Limb (tissue), 2 donors: Measurements from ENCODE around the gene CFAP46.
"Not testable (repeated sequence)": the region's sequence is repeated elsewhere in the genome, so short reads cannot be mapped to it uniquely, and the experiment has no call there.

Source experiments
- DNase-seq, 2 donors: peaks; one replicate each; pipeline ENCODE4 v3.0.0-alpha.2; 2016; ENCODE audit errors: extremely low spot score in 2 of 2

Gene CFAP46

DNA sequence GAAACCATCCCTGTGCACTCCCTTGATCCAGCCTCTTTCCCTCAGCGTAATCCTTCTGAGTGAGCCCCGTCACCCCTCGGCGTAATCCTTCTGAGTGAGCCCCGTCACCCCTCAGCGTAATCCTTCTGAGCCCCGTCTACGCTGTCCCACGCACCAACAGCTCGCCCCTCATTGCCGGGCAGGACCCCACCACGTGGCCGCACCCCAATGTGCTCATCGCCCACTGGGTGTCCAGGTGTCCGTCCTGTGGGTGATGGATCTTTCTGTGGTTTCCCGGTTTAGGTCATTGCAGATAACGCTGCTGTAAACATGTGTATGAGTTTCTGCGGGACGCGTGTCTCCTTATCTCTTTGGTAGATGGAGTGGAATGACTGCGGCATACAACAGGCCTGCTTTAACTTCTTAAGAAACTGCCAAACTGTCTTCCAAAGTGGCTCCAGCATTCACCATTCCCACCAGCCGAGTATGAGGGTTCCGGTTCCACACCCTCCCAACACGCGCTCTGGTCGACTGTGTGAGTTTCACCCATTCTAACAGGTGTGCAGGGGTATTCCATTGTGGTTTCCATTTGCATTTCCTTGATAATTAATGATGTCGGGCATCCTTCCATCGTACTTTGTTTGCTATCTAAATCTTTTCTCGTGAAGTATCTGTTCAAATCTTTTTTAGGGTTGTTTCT, 114.4 kb downstream of the CFAP46 start:
- no peak for DNase-seq

DNA sequence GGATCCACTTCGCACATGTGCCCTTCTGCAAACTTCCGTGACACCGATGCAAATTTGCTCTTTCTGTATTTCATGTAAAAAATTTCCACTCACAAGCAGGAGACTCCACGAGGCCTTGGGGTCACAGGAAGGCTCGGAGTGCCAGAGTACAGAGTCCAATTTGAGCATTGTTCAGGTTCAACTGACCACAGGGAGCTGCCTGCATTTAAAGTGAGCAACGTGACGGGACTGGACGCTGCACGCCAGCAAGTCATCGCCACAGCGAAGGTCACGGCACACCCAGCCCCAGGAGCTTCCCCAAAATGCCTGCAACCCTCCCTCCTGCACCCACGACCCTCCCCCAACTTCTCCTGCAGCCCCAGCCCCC, 115.0 kb downstream of the CFAP46 start:
- DNase-seq, result no peak

DNA sequence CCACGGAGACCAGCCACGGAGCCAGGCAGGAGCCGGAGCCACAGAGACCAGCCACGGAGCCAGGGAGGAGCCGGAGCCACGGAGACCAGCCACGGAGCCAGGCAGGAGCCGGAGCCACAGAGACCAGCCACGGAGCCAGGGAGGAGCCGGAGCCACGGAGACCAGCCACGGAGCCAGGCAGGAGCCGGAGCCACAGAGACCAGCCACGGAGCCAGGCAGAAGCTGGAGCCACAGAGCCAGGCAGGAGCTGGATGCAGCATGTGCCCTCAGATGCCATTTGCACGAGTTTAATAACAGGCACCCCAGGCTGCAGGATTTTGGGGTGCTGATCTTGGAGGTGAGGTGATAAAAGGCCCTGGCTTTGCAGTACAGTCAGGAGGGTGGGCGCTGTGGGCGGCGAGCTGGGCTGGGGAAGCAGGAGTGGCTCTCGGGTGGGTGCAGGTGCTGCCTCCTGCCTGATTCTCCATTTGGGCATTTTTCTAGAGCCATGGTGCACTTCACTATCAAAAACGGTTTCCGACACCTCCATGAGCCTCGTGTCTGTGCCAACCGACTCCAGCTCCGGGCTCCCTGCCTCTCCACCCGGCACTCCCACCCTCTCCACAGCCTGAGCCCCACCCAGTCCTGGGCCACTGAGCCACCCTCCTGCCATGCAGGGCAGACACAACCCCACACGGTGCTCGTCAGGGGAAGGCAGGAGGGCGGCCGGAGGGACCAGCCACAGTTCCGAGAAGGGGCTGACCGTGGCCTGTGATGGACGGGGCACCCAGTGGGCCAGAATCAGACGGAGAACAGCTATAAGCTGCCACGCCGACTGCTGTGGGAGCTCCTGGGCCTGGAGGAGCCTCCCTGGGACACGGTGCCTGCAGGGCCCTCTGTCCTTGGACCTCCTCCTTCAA, 115.6 kb downstream of the CFAP46 start:
- DNase-seq, result no peak

DNA sequence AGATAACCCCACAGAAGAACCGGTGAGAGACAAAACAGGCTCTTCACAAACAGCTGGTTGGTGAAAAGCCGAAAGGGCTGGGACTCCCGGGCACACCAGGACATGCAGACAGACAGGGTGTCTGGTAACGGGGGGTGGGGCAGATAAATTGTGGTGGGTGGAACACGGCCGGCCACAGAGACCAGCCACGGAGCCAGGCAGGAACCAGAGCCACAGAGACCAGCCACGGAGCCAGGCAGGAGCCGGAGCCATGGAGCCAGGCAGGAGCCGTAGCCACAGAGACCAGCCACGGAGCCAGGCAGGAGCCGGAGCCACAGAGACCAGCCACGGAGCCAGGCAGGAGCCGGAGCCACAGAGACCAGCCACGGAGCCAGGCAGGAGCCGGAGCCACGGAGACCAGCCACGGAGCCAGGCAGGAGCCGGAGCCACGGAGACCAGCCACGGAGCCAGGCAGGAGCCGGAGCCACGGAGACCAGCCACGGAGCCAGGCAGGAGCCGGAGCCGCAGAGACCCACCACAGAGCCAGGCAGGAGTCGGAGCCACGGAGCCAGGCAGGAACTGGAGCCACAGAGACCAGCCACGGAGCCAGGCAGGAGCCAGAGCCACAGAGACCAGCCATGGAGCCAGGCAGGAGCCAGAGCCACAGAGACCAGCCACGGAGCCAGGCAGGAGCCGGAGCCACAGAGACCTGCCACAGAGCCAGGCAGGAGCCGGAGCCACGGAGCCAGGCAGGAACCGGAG, 116.4 kb downstream of the CFAP46 start:
- not testable (repeated sequence) for DNase-seq

DNA sequence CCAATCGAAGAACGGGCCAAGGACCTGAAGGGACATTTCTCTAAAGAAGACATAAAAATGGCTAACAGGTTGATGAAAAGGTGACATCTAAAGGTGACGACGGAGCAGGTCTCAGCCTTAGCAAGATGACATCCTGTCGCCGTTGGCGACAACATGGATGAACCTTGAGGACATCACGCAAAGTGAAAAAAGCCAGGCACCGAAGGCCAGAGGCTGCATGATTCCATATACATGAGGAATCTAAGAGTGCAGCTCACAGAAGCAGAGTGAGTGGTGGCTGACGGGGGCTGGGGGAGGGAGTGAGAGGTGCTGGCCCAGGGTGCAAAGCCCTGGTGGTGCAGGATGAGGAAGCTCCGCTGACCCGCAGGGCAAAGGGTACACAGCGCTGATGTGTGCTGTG, 122.3 kb downstream of the CFAP46 start:
- DNase-seq, result no peak

DNA sequence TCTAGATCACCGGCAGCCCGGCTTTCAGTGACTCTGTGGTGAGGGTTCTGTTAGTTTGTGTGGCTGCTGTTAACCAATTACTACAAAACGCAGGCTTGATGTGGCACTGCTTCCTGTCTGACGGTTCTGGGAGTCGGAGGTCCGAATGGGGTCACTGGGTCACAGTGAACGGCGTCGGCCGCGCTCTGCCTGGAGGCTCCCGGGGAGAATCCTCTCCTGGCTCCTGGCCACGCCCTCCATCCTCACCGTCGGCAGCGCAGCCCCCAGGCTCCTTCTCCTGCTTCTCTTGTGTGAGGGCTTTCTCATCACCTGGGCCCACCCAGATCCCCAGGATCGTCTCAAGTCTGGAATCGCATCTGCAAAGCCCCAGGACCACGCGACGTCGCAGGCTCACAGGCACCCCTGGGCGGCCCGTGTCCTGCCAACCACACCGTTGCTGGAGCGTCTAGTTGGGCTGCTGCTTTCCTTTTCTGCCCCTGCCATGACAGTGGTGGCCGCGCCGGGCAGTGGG, 124.6 kb downstream of the CFAP46 start:
- no peak for DNase-seq

DNA sequence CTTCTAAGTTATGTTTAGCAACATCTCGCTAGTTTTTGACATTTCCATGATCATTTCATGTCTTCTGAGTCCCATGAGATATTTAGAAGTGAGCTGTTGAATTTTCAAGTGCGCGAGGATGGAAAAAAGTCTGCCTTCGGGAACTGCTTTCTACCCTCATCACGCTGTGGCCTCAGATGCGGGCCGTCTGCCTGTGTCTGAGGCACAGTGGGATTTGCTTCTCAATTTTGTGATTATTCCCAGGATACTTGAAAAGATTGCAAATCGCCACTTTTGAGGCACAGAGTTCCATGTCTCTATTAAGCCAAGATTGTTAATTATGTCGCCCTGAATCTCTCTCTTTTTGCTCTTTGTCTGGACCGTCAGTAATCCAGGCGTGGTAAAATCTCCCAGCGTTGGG, 125.7 kb downstream of the CFAP46 start:
- DNase-seq, result no peak

DNA sequence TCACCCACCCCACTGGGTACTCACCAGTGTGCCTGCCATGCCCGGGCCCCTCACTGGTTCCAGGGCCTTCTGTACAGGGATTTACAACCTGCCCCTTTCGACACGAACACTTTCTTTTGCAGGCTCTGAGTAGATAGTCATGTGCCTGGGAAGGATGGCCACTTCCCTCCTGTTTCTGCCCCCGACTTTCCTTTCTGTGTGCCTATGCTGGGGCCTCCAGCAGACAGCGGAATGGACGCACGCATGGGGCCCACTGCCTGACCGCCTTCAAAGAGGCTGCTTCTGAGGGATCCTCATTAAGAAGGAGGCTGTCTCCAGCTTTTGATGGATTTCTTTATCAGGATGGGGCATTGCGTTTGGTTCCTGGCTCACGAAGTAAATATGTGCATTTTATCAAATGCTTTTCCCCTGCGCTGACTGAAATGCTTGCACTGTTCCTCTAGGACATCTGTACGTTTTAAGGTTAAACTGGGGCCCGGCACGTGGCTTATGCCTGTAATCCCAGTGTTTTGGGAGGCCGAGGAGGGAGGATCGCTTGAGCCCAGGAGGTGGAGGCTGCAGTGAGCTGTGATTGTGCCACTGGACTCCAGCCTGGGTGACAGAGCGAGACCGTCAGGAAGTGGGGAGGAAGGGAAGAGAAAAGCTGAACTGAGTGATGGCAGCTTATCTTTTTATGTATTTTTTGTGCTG, 127.1 kb downstream of the CFAP46 start:
- DNase-seq, result no peak

DNA sequence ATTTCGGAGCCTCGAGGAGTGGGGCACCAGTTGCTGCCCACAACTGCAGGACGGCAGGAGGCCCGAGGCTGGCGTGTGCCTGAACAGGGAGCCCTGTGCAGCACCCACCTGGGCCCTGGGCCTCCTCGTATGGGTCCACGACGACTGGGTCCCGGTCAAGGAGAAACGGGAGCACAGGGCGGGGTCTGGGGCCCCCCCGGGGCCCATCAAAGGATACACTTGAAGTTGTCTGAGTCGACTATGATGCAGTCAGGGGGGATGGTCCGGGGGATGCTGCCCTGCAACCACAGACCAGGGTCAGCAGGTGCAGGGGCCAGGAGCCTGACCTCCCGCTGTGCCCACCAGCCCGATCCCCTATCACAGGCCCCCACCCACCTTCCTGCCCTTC, 127.9 kb downstream of the CFAP46 start:
- DNase-seq, result no peak

DNA sequence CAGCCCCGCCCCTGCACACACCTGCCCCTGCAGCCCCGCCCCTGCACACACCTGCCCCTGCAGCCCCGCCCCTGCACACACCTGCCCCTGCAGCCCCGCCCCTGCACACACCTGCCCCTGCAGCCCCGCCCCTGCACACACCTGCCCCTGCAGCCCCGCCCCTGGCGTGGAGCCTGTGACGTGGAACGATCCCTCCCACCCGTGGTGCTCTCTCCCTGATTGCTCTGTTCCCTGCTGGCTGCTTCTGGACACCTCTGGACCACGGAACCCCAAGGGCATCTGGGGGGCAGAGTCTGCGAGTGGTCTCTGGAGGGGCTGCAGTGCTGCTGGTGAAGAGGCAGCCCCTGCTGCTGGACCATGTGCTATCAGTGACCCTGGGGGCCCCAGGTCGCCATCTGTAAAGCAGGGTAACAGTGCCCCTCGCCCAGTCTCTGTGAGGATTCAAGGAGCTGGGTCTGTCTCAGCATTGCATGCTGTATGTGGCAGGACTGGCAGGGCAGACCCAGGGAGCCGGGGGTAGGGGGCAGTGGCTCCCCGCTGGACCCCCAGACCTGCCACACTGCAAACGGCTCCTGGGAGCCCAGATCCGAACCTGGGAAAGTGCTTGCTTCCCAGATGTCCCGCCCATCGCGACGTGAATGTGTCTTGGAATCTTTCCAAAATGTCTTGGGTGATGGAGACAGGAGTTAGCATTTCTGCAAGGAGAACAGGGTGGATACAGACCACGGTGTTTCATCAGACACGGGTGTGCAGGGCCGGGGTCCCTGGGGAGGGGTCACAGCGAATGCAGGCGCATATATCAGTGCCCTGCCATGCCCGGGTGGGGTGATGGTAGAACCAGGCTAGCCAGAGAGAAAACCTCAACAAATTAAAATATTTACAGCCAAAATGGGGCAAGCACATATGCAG, 128.6 kb downstream of the CFAP46 start:
- no peak for DNase-seq

DNA sequence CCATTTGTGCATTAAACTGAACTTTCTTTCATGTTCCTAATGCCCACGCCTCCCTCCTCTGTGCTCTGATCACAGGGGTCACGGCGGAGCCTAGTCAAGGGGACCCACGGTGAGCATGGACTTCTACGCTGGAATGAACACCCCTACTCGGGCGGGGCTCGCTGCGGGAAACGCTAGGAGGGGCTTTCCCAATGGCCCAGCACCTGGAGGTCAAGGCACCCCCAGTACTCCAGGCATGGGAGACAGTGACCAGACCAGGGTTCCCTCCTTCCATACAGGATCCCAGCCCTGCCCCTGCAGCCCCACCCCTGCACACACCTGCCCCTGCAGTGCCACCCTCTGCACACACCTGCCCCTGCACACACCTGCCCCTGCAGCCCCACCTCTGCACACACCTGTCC, 129.4 kb downstream of the CFAP46 start:
- no peak for DNase-seq

DNA sequence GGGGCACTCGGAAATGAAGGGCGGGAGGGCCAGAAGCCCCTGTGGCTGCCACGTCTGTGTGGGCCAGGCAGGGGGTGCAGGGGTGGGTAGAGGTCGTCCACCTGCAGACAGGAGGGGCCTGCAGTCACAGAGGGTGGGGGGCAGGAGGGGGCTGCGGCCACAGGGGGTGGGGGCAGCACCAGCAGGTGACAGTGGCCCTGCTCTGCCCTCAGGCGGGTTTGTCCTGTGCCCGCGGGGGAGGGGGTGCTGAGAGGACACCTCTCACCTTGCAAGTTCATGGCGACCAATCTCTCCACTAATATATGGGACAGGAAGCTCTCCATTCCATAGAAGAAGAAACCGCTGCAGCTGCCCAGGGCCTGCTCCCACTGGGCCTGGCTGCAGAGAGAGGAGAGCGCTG, 129.8 kb downstream of the CFAP46 start:
- DNase-seq, result no peak

DNA sequence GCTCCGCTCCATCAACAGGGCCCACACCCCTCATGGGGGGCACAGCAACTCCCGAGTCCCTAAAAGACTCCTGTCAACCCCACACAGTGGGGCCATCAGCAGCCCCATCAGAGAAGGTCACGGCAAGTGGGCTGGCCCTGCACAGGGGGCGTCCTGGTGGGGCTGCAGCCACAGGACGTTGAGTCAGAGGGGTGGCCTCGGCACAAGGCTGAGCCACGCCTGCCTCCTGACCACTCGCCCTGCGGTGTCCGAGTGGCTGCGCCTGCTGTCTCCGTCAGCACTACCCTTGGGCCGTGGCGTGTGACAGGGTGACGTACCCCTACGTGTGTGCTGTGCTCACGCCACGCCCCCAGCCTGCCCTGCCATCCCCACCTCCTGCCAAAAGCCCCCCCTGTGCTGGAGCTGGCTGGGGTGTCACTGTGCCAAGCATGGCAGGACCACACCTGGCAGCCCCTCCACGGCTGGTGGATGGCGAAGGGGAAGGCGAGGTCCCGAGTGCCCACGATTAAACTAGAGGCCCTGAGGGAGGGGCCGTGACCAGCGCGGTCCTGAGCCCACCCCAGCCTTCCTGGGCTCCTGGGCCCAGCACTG, 130.4 kb downstream of the CFAP46 start:
- DNase-seq, result peak in 1 of 2 donors; percentile 27

DNA sequence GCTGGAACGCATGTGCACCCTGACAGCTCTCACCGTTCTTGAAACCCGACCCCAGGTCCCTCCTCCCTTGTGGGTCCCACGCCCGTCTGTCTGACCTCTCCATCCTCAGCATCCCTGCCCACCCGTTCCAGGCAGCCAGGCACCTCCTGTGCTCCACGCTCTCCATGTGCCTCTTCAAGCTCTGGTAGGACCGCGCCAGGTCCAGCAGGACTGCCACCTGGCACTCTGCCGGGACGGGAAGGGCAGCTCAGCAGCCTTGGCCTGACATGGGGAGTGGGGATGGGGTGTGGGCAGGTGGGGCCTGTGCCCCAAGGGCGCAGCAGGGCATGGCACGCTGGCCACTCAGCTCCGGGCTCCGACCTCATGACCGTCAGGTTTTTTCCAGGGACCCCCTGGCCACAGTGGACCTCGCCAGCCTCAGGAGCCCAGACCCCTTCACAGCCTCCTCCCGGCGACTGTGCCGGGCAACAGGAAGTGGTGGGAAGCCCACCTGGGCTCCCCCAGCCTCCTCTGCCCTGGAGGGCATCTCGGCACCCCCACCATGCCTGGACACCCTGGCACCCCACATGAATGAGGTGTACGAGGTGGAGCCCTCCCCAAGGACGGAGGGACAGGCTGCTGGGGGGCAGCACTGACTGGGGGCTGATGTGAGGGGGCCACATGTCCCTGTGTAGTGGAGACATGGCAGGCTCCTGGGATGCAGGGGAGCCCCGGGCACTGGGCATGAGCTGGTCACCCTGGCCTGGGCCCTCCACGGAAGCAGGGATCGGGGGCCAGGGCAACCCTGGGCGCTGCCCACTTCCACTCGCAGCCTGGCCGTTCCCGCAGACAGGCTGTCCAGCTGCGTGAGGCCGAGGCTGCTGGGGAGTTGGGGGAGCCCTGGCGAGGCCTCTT, 131.3 kb downstream of the CFAP46 start:
- no peak for DNase-seq

DNA sequence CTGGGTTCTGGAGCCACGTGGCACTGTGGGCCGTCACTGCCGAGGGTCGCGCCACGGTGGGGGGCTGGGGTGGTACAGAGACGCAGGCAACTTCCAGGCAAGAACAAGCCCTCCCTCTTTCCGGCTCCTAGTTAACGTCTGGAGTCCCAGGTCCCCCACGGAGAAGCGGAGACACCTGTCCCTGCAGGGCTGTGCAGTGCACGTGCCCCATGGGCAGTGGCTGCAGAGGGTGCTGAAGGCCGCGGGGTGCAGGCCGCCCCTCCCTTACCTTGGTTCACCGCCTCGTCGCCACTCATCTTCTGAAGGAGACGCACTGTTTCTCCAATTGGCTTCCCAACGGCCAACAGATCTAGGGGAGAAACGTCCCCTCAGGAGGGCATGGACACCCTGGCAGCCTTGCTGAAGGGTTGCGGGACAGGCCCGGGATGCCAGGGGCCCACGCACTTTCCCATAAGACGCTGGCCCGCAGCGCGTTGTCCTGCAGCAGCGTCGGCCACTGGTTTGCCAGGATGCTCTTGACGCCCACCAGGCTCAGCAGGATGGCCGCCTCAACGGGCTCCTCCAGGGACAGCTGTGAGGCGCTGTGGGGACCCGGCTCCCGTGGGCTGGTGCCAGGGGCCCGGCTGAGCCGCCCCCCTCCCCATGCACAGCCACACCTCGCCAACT, 132.1 kb downstream of the CFAP46 start:
- no peak for DNase-seq

DNA sequence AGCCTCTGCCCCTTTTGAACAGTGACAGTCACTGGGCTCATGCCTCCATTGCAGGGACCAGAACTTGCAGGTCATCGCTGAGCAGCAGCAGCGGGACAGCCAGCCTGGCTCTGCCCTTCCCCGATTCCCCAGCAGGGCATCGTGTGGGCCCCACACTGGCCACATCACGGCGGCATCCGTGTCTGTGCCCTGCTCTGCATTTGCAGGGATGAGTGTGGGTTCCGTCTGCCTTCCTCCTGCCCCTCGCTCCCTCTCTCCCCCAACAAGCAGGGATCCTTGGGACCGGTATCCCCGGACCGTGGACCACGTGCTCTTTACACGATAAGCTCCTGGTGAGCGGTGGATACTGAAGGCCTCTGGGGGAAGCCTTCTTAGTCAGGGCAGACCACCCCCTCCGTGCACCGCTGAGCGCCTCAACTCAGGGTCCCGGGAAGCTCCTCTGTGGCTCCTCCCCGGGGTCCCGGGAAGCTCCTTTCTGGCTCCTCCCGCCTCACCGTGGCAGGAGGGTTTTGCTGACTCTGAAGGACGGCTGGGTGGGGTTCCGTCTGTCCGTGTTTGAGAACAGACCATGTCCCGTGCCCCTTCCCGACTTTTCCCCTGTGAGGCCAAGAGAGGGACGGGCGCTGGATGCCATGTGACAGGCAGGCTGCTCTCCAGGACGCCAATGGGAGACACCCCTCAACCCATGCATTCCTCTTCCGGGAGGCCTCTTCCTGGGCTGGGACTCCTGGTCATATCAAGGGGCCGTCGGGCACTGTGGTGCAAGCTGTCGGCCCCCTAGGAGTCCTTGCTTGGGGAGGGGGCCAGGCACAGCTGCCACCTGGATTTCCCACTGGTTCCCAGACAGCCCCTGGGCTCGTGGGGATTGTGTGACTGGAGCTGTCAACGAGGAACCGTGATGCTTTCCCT, 132.9 kb downstream of the CFAP46 start:
- DNase-seq, result peak in 1 of 2 donors; percentile 31
